IMR-90 (cell line): ENCODE measurements around the gene DNM3. TPM values are rescaled to one million over a fixed set of nuclear protein-coding genes. Genes with fewer than 3 reads are reported as not detected.

ENCODE experiments used
- ATAC-seq: fragments of 200-7000 bp; cut with Tn5 transposase; 2 replicates; pipeline ENCODE4 v1.9.1; 2020; ENCODE audit warnings: low read depth, mild to moderate bottlenecking, moderate library complexity
- BruUV-seq: library from RNA; stranded (reverse); fragments of 400-500 nt; replicated peaks from 2 replicates; lab custom pipeline; 2021; lab: Mats Ljungman, UMichigan
- CTCF ChIA-PET: fragments of 300-600 bp; formaldehyde crosslinking; extraction: SDS; loops from one replicate; lab custom pipeline; 2021; ENCODE audit warnings: antibody characterized with exemption; lab: Yijun Ruan, JAX
- POLR2A ChIA-PET: fragments of 300-600 bp; sonication (Branson Sonifier 250); formaldehyde crosslinking; loops from one replicate; lab custom pipeline; 2022; ENCODE audit warnings: antibody characterized with exemption; ENCODE audit not compliant: unreplicated experiment; lab: Charles Lee
- DNase-seq: peaks from one replicate; pipeline ENCODE4 v3.0.0; 2013
- H2AFZ ChIP-seq: replicated peaks from 2 replicates; pipeline ENCODE3; 2013; ENCODE audit warnings: low read length, mild to moderate bottlenecking; ENCODE audit not compliant: poor library complexity
- H2AK5ac ChIP-seq: 2 replicates; pipeline ENCODE4 v1.6.1; 2013; ENCODE audit warnings: low read depth, low read length, inconsistent platforms
- H2AK9ac ChIP-seq: replicated peaks from 2 replicates; pipeline ENCODE3; 2013; ENCODE audit warnings: mild to moderate bottlenecking, low read depth, low read length, moderate library complexity; ENCODE audit not compliant: poor library complexity
- H2BK120ac ChIP-seq: 2 replicates; pipeline ENCODE4 v1.6.1; 2013; ENCODE audit warnings: low read depth, low read length, inconsistent platforms
- H2BK15ac ChIP-seq: 3 replicates; pipeline ENCODE4 v1.6.1; 2013; ENCODE audit warnings: low read depth, low read length, inconsistent platforms
- H2BK20ac ChIP-seq: 2 replicates; pipeline ENCODE4 v1.6.1; 2013; ENCODE audit warnings: low read depth, mild to moderate bottlenecking, inconsistent platforms, low read length, moderate library complexity
- H2BK5ac ChIP-seq: 2 replicates; pipeline ENCODE4 v1.6.1; 2013; ENCODE audit warnings: mild to moderate bottlenecking, low read depth, low read length, inconsistent platforms; ENCODE audit not compliant: poor library complexity, severe bottlenecking
- H3K14ac ChIP-seq: replicated peaks from 2 replicates; pipeline ENCODE4 v1.6.1; 2013; ENCODE audit warnings: low read depth, low read length, inconsistent platforms
- H3K18ac ChIP-seq: 2 replicates; pipeline ENCODE4 v1.6.1; 2013; ENCODE audit warnings: low read depth, low read length, control low read depth
- H3K23ac ChIP-seq: 2 replicates; pipeline ENCODE4 v1.6.1; 2013; ENCODE audit warnings: low read depth, low read length, inconsistent platforms
- H3K27ac ChIP-seq: 2 replicates; pipeline ENCODE4 v1.5.1; 2013; ENCODE audit warnings: mild to moderate bottlenecking, control low read depth, low read length; ENCODE audit not compliant: insufficient read depth
- H3K27me3 ChIP-seq: 2 replicates; pipeline ENCODE4 v1.6.1; 2013; ENCODE audit warnings: low read length; ENCODE audit not compliant: control insufficient read depth, insufficient read depth
- H3K36me3 ChIP-seq: 2 replicates; pipeline ENCODE4 v1.6.1; 2013; ENCODE audit warnings: low read length, mixed read lengths; ENCODE audit not compliant: control insufficient read depth, insufficient read depth
- H3K4ac ChIP-seq: 2 replicates; pipeline ENCODE4 v1.6.1; 2013; ENCODE audit warnings: low read depth, low read length, inconsistent platforms
- H3K4me1 ChIP-seq: 2 replicates; pipeline ENCODE4 v1.6.1; 2013; ENCODE audit warnings: low read length, mixed read lengths; ENCODE audit not compliant: control insufficient read depth, insufficient read depth
- H3K4me2 ChIP-seq: 2 replicates; pipeline ENCODE4 v1.6.1; 2013; ENCODE audit warnings: low read depth, mild to moderate bottlenecking, control low read depth, low read length, moderate library complexity
- H3K4me3 ChIP-seq: 2 replicates; pipeline ENCODE4 v1.5.1; 2013; ENCODE audit warnings: low read depth, mild to moderate bottlenecking, control low read depth, low read length, moderate library complexity; ENCODE audit not compliant: insufficient read depth
- H3K56ac ChIP-seq: 2 replicates; pipeline ENCODE4 v1.6.1; 2013; ENCODE audit warnings: low read length, inconsistent platforms; ENCODE audit not compliant: insufficient read depth; ENCODE audit errors: extremely low read depth
- H3K79me1 ChIP-seq, 2 experiments: 2 replicates each; pipeline ENCODE4 v1.6.1; 2013; ENCODE audit warnings: low read length in 2 of 2, inconsistent platforms in 1 of 2, low read depth in 1 of 2
- H3K9ac ChIP-seq: 2 replicates; pipeline ENCODE4 v1.6.1; 2013; ENCODE audit warnings: low read depth, low read length, control low read depth
- H3K9me1 ChIP-seq: 2 replicates; pipeline ENCODE4 v1.6.1; 2013; ENCODE audit warnings: low read length, inconsistent platforms; ENCODE audit not compliant: insufficient read depth
- H3K9me3 ChIP-seq: 2 replicates; pipeline ENCODE4 v1.6.1; 2013; ENCODE audit warnings: low read length; ENCODE audit not compliant: control insufficient read depth, insufficient read depth
- H4K20me1 ChIP-seq: 2 replicates; pipeline ENCODE4 v1.6.1; 2013; ENCODE audit warnings: low read length, inconsistent platforms; ENCODE audit not compliant: insufficient read depth
- H4K5ac ChIP-seq: 2 replicates; pipeline ENCODE4 v1.6.1; 2013; ENCODE audit warnings: mild to moderate bottlenecking, low read depth, low read length, control low read depth
- H4K8ac ChIP-seq, 2 experiments: 2 replicates each; pipeline ENCODE4 v1.6.1; 2013; ENCODE audit warnings: low read depth in 2 of 2, low read length in 2 of 2, control low read depth in 1 of 2, inconsistent platforms in 1 of 2
- H4K91ac ChIP-seq: 2 replicates; pipeline ENCODE4 v1.6.1; 2013; ENCODE audit warnings: low read depth, low read length, inconsistent platforms; ENCODE audit not compliant: insufficient read depth
- BHLHE40 ChIP-seq: fragments of 150-350 bp; IDR thresholded peaks from 2 replicates; pipeline ENCODE4 v1.6.1; 2016; ENCODE audit warnings: mild to moderate bottlenecking, low read depth, low read length
- CHD1 ChIP-seq: IDR thresholded peaks from 2 replicates; pipeline ENCODE4 v1.6.1; 2012; ENCODE audit warnings: low read depth, low read length, improper control_type of control experiment
- ELK1 ChIP-seq: fragments of 150-350 bp; IDR thresholded peaks from 2 replicates; pipeline ENCODE4 v1.6.1; 2016; ENCODE audit warnings: low read depth, mild to moderate bottlenecking, low read length, moderate library complexity, borderline replicate concordance
- FOS ChIP-seq: fragments of 150-350 bp; IDR thresholded peaks from 2 replicates; pipeline ENCODE4 v1.6.1; 2016; ENCODE audit warnings: low read depth, low read length
- MAFK ChIP-seq: IDR thresholded peaks from 2 replicates; pipeline ENCODE4 v1.6.1; 2012; ENCODE audit warnings: low read depth, low read length, improper control_type of control experiment
- MAZ ChIP-seq: IDR thresholded peaks from 2 replicates; pipeline ENCODE4 v1.6.1; 2012; ENCODE audit warnings: low read depth, mild to moderate bottlenecking, low read length, improper control_type of control experiment, moderate library complexity, borderline replicate concordance
- MXI1 ChIP-seq: IDR thresholded peaks from 2 replicates; pipeline ENCODE4 v1.6.1; 2012; ENCODE audit warnings: low read depth, mild to moderate bottlenecking, low read length, moderate library complexity, borderline replicate concordance
- NFE2L2 ChIP-seq: fragments of 150-350 bp; IDR thresholded peaks from 2 replicates; pipeline ENCODE4 v1.6.1; 2016; ENCODE audit warnings: low read depth, mild to moderate bottlenecking, low read length
- RCOR1 ChIP-seq: IDR thresholded peaks from 2 replicates; pipeline ENCODE4 v1.6.1; 2012; ENCODE audit warnings: mild to moderate bottlenecking, low read length, improper control_type of control experiment; ENCODE audit not compliant: insufficient replicate concordance
- RFX5 ChIP-seq: IDR thresholded peaks from 2 replicates; pipeline ENCODE4 v1.8.0; 2012; ENCODE audit warnings: low read depth, mild to moderate bottlenecking, low read length, moderate library complexity
- SMC3 ChIP-seq: fragments of 150-350 bp; IDR thresholded peaks from 2 replicates; pipeline ENCODE4 v1.6.1; 2016; ENCODE audit warnings: low read depth, mild to moderate bottlenecking, antibody characterized with exemption, low read length, moderate library complexity
- dilution Hi-C: fragments of 300-500 bp; cut with HindIII; formaldehyde crosslinking; loops from one replicate; pipeline ENCODE4 v1.14.3; 2018; ENCODE audit warnings: low sequenced_read_pairs; ENCODE audit not compliant: unreplicated experiment
- in situ Hi-C: fragments of 300-500 bp; cut with MboI; formaldehyde crosslinking; loops from 3 replicates; pipeline ENCODE4 v1.14.3; 2019; ENCODE audit warnings: low sequenced_read_pairs, inconsistent platforms, mixed read lengths
- intact Hi-C: fragments of 100-400 bp; cut with micrococcal nuclease; formaldehyde crosslinking; loops from 2 replicates; pipeline ENCODE4 v1.10.0; 2022
- polyA plus RNA-seq, 3 experiments: library from polyadenylated mRNA; depleted of rRNA; stranded (reverse); fragments of >200 nt; gene quantifications; 2 replicates each; pipeline ENCODE4 v1.2.3, GENCODE V29; 2012; ENCODE audit warnings: low replicate concordance in 1 of 3
- total RNA-seq: library from RNA; depleted of rRNA; stranded (reverse); fragments of >200 nt; gene quantifications from 2 replicates; pipeline ENCODE4 v1.2.3, GENCODE V29; 2012
- TF ChIP-seq, protein P1 (sequence below): fragments of 150-350 bp; IDR thresholded peaks from 2 replicates; pipeline ENCODE4 v1.6.1; 2017; ENCODE audit warnings: mild to moderate bottlenecking, antibody characterized with exemption, low read length, low read depth

DNM3 gene
- total and polyA plus RNA-seq, 2 of the 4 experiments (the other 2 are of a cell fraction), result 0.36 TPM

GRCh38 chr1:172335377-172335776 lies 494.1 kb downstream of the DNM3 start:
- no peak overlapping the region for H2AFZ ChIP-seq
- no peak overlapping the region for H3K27ac ChIP-seq
- no peaks in the 10 kb centered on the region for H3K79me1 ChIP-seq
- H4K5ac ChIP-seq, result no peak overlapping the region
- no peaks in the 10 kb centered on the region for H3K4me1 ChIP-seq
- no peak overlapping the region for H2BK120ac ChIP-seq
- no peak overlapping the region for H4K91ac ChIP-seq
- H3K9me1 ChIP-seq, result no peaks in the 10 kb centered on the region
- no peaks in the 10 kb centered on the region for H3K9me3 ChIP-seq
- no peaks in the 10 kb centered on the region for H3K27me3 ChIP-seq
- no peak overlapping the region for H4K8ac ChIP-seq
- H4K20me1 ChIP-seq, result no peaks in the 10 kb centered on the region
- TF ChIP-seq MAZ (no peak), BHLHE40 (no peak), MXI1 (no peak), ELK1 (no peak), RFX5 (no peak), RCOR1 (no peak), SMC3 (no peak), NFE2L2 (no peak), CHD1 (no peak), MAFK (no peak), FOS (no peak)
- TF ChIP-seq, protein P1, sequence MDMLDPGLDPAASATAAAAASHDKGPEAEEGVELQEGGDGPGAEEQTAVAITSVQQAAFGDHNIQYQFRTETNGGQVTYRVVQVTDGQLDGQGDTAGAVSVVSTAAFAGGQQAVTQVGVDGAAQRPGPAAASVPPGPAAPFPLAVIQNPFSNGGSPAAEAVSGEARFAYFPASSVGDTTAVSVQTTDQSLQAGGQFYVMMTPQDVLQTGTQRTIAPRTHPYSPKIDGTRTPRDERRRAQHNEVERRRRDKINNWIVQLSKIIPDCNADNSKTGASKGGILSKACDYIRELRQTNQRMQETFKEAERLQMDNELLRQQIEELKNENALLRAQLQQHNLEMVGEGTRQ, result no peak
- DNase-seq (no peak), ATAC-seq (no peak)
- H2BK5ac ChIP-seq, result no peak overlapping the region
- no peak overlapping the region for H3K18ac ChIP-seq
- dilution Hi-C loops, result no loop called here
- H3K23ac ChIP-seq, result no peak overlapping the region
- POLR2A ChIA-PET, result no interaction called here
- no peak overlapping the region for H2BK15ac ChIP-seq
- H3K4ac ChIP-seq, result no peak overlapping the region
- no peak overlapping the region for H3K14ac ChIP-seq
- intact Hi-C loops, result no loop called here
- H2AK9ac ChIP-seq, result no peak overlapping the region
- no peak overlapping the region for H3K9ac ChIP-seq
- H3K56ac ChIP-seq, result no peak overlapping the region
- no peak overlapping the region for H2BK20ac ChIP-seq
- BruUV-seq, result no TSS peak
- no peak overlapping the region for H3K4me2 ChIP-seq
- in situ Hi-C loops, result no loop called here
- H3K4me3 ChIP-seq, result no peak overlapping the region
- no peak overlapping the region for H2AK5ac ChIP-seq
- H3K36me3 ChIP-seq, result no peaks in the 10 kb centered on the region
- CTCF ChIA-PET, result interaction anchor here (1.0 kb wide), 1 partner anchor 12 kb away, joined by 3 read pairs; no protein-coding TSS in a partner anchor
